SKM-1 treated with dmso at 0.1 percent for 144 hours (cell line): ENCODE data around the gene LARGE1.

Experiments
- DNase-seq: peaks from one replicate; lab custom pipeline; 2025; ENCODE audit not compliant: unreplicated experiment; lab: John Stamatoyannopoulos, UW

Gene LARGE1

DNA sequence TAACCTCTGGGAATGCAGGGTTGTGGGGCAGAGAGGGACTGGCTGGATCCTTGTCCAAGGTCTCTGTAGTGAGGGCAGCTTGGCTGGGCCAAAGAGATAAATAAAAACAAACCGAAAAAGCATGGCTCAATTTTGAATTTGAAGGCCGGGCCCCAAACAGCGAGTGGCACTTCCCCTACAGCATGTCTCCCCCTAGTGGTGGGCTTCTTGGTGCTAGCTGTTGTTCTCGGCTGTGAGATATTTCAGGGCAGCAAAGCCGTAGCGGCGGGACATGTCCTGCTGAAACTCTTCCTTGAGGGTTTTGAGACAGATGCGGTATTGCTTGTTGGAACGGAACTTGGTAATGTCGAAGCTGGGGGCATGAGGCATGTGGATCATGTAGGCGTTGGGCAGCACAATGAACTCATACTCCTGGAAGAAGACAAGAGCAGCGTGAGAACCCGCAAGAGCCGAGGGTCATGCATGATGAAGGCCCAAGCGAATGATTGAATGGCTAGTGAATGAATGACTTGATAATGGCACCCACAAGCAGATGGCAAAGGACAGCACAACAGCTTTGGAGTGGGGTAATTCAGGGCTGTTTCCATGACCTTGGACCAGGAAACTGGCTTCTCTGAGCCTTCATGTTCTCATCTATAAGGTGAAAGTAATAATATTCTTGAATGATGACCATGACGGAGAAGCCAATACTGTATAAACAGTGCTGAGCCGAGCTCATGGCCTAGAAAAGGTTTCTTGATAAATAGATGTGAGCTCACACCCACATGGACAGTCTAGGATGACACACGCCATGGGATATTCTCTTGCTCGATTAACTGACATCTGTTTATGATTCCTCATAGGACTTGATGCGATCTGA lies 645.8 kb downstream of the LARGE1 start:
- peak; percentile 0 for DNase-seq

DNA sequence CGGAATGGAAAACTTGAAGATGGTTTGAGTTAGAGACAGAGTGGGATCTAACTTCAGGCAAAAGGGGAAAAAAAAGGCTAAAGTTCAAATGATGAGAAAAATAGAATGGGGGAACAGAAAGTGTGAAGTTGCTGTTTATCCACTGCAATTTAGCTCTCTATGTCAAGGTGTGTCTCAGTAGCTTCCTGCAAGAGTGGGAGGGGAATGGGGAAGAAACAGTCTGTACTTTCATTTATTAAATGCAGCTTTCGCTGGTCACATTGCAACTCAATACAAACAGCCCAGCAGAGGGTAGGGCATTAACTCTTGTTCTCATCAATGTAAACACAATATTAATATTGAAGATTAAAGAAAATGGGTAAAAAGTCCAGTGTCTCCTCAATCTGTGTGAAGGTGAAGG lies 647.4 kb downstream of the LARGE1 start:
- DNase-seq: no peak

DNA sequence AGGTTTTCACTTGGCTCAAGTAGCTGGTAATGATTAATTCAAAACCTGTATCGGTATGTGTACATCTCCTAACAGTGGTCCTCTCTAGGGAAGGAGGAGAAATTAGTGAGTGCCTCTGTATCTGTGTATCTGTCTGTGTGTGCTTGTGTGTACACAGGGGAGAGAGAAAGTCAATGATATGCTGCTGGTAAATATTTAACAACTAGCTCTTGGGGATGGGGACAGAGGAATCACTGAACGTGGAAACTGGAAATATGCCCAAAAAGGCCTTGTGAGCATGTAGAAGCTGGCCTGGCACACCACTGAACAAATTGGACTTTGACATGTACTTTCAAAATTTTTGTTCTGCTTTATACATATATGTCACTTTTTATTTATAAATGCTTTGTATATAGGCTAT lies 648.1 kb downstream of the LARGE1 start:
- no peak for DNase-seq

DNA sequence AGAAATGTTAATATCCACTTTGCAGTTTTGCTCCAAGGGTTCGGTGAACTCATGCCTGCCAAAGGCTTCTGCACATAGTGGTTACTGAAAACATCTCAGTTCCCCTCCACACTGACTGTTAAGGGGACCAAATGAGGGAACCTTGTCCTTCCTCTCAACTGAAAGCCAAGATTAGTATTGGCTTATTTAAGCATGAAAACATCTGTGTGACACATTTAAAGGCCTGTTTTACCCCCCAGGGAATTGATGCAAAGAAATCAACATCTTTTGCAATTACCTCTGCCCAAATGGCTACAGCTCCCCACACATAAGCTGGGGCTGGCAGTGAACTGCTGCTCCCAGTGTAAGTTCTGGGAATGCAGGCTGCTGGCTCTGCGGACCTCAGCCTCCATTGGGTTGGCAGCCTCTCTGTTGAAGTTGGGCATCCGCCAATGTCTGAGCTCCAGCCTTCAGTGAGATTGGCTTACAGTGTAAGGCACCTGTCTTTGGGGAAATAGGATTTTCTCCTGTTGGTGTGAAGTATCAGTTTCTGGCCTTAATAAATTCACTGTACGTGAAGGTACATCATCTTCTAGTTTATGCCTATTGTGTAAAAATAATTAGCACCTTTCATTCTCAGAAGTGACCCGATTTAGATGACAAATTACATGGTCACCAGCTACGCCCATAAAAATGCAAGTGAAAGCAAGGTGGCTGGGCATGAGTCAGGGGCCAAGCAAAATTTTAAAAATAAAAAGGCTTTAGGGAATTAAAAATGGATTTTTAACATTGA lies 648.7 kb downstream of the LARGE1 start:
- DNase-seq: no peak

DNA sequence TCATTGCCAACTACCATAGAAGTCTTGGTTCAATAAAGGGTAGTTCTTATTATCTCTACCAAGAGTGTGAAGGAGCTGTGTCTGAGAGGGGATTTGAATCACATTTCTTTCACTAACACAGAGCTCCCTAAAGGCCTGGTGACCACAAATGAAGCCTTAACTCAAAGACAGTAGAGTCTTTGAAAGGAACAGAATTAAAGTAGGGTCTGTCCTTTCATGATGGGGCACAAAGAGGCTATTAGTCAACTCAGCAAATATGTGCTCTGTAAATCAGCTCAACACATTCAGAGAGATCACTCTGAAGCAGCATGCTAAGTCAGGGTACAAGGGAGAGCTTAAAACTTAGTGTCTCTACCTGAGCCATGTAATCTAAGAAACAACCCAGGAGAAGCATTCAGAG lies 649.7 kb downstream of the LARGE1 start:
- no peak for DNase-seq

DNA sequence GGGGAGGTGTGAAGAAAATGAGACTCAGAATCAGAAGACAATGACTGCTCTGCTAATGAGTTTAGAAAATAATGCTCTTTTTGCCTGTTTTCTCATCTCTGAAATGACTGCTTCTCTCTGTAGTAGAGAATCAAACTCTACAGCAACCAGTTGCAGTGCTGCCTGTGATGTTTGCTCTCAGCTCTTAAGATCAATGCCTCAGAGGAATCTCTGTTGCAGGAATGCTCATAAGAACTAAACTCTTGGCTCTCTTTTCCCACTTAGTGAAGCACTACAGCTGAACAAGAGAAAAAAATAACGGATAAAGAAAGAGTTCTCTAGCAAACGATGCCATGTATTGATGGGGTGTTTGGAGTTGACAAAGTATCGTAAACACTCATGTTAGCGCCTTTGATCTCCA lies 658.6 kb downstream of the LARGE1 start:
- DNase-seq: no peak

DNA sequence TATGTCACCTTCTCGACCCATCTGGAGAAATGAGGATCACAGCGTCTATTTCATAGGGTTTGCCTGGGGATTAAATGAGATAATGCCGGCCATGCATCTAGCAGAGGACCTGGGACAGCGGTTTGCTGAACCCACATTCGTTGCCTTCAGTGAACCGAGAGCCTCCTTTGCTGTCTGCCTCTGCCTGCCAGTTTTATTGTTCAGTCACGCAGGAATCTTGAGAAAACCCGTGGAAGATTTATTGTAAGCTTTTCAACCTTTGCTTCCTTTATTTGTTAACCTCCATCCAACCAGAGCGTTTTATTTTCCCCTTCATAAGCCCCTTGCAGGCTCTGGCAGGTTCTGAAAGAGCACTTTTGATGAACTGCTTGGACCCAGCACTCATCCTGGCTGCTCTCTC lies 659.8 kb downstream of the LARGE1 start:
- no peak for DNase-seq

DNA sequence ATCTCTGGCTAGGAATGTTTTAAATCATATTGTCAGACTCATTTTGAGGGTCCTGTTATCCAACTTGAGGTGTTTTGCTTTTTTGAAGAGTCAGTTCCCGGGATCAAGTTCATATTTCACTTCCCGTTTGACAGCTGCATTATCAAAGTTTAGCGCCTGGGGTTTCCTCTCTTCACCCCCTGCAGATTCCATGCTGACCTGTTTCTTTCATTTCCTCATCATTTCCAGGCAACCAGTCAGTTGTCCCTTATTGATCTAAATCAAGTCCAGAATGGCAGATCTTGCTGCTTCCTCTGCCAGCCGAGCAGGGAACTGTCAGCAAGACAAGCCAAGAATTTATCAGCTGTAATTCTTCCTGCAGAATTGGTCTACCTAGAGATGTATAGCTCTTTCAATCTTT lies 664.5 kb downstream of the LARGE1 start:
- no peak for DNase-seq

DNA sequence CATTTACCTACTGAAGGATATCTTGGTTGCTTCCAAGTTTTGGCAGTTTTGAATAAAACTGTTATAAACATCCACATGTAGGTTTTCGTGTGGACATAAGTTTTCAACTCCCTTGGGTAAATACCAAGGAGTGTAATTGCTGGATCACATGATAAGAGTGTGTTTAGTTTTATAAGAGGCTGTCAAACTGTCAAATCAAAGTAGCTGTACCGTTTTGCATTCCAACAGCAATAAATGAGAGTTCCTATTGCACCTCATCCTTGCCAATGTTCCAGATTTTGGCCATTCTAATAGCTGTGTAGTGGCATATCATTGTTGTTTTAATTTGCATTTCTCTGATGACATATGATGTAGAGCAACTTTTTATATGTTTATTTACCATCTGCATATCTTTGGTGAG lies 671.3 kb downstream of the LARGE1 start:
- no peak for DNase-seq

DNA sequence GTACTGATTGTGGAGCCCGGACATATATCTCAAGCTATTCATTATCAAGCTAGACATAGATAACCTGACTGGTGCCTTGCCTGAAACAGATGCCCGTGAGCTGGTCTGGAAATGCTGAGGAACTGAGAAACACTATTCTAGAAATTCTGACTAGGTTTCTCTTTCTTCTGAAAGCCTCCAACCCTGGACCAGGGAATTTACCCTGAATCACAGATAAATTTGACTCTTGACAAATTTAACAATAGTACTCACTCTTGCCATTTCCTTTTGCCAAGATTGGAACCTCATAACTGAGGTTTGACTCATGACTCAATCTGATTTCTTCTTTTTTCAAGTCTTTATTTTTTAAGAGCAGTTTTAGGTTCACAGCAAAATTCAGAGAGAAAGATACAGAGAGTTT lies 672.5 kb downstream of the LARGE1 start:
- DNase-seq: no peak

DNA sequence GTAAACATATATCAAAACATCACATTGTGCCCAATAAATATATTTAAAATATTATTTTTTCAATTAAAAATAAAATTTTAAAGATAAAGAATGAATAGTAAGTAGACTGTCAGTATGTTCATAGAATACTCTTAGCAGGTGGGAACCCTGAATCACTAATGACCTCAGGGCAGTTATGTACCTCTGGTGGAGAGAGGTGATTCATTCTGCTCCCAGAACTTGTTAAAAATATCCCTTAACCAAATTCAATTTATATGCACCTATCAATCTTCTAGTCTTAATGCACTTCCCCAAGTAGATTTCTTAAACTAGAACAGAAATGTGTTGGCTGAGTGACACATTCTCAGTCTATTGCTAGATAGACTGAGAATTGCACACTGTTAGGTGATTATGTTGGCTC lies 678.2 kb downstream of the LARGE1 start:
- DNase-seq: no peak

DNA sequence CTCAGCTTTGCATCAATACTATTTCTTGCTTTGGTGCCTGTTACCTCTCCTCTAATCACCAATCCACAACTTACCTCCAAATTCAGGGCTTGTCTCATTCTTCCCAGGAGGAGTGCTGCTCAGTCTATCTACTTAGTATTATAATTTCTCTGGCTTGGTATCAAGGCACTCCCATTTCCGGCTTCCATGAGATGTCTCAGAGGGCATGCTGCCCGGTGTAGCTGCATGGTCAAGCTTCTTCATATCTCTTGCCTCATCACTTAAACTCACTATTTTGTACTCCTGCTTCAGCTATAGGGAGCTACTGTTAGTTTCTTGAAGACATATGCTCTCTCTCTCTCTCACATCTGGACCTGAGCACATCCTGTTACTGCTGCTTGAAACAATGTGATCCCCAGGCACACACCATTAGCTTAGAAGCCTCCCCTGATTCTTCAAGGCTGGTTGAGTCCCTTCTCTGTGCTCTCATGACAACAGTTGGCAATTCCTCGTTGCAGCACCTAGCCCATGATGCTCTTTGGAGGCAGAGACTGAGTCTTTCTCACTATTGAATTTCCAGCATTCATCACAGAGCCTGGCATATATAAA lies 679.3 kb downstream of the LARGE1 start:
- DNase-seq: no peak

DNA sequence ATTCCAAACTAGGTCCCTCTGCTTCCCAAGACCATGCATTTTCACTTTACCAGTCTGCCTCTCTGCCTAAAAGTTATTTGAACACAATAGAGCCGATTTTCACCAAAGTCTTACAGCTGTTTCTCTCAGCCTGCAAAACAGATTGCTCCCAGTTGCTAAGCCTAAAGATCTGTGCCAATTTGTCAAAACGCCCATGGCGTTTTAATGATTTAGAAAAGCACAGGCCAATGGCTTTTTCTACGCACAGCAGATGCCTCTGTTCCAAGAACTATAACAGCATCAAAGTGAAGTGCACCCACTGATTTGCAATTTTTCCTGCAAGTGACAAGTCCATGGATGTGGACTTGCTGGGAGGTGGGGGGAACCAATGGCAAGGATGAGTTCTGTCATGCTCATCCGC lies 688.2 kb downstream of the LARGE1 start:
- no peak for DNase-seq

DNA sequence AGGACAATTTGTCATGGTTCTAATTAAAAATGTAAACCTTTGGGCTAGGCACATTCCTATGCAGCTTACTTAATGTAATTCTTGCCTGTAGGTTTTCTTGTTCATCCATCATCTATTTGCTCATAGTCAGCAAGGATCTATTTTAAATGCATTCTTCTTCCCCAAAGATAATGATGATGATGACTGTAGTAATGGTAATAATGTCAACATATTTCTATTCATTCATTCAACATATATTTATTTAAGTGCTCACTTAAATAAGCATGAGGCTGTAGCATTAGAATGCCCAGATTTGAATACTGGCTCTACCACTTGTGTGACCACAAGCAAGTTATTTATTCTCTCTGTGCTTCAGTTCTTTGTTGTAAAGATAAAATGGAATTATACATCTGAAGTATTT lies 692.5 kb downstream of the LARGE1 start:
- no peak for DNase-seq

DNA sequence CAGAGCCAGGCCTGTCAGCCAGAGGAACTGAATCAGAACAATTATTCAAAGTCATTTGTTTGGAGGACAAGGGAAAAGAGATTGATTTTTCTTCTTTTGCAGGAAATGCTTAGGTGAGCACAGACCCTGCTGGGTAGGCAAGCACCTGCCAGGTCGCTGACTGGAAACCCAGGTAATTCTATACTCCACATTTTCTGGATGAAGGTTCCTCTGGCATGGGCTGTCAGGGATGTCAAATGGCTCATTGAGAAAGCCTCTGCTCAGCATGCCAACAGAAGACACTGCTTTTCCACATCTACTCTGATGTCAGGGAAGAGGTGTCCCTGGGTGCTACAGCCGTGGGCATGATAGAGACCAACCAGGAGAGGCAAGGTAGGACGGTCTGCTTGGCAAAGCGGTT lies 695.4 kb downstream of the LARGE1 start:
- no peak for DNase-seq
